Stimulated activated CD4-positive, alpha-beta T cell treated with anti-CD3 and anti-CD28 coated beads, TNF-alpha, amount 100 ng/mL, for 48 hours (primary cell): ENCODE data around the gene TMED4.
"Not testable (repeated sequence)": the region's sequence is repeated elsewhere in the genome, so short reads cannot be mapped to it uniquely, and the experiment has no call there.

Experiments used
- DNase-seq, 3 donors: peaks; one replicate each; pipeline ENCODE4 v3.0.0-alpha.2; 2020; ENCODE audit warnings: low read depth in 3 of 3

Gene TMED4

DNA sequence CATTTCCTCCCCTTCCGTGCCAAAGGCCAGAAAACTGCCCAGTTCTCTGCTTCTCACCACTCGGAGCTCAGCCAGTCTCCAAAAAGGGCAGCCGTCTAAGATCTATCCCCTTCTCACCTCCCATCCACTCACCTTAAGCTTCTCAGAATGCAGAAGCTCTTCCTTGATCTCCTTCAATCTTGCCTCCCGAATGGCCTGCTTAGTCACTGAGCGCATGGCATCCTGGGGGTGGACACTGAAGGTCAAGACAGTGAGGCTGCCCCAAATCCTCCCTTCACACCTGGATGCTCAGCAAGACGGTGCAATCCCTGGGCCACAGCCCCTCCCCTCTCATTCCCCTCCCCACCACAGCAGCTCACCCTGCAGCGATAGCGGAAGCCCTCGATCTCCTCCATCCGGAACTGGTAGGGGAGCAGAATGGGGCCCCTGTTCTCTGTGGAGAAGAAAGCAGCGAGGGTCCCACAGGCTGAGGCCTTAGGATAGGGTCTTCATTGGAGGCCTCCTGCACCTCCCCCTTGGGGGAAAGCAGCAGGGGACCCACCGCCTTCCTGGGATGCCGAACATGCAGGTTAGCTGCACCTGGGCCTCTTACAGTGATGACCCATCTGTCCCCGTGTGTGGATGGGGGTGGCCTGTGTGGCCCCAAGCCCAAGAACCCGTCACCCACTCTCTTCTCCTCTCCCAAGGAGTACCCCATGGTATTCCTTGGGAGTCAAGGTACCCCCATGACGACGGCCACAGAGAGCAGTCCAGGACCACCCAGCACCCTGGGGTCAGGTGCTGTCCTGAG, 13.1 kb downstream of the TMED4 start:
- DNase-seq = no peak

DNA sequence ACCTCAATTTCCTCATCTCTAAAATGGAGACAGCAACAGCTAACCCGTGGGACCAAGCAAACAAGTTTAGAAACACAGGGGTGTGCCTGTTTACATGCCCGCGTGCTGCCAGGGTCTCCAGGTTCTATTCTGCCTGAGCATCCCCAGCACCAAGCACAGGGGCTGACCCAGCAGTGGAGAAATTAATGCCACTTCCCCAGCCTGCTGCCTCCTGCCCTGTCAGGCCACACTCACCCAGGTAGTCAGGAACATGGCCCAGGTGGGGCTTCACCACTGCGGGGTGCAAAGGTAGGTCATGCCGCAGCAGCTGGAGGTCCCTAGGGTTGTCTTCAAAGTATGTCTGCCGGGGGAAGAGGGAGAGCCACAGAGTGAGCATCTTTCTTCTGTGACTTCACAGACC, 14.1 kb downstream of the TMED4 start:
- no peak for DNase-seq

DNA sequence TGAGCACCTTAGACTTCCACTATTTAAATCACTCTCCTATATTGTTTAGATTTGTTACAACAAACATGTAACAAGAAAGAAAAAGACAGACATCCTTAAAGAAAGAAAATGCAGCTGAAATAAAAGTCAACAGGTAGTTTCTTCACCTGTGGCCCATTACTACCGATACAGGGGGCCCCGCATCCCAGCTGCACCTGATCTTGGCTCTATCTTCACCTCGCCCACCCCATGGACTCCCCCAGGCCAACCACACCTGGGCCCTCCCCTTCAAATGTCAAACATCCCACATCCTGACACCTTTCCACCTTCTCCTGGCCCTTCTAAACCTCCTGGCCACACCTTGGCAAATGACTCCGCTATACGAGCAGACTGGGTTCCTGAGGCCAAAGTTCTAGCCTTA, 15.4 kb downstream of the TMED4 start:
- DNase-seq = no peak

- no peak for DNase-seq
These were observed 16.1 kb downstream of the TMED4 start for GRCh38 chr7:44565795-44566559.

DNA sequence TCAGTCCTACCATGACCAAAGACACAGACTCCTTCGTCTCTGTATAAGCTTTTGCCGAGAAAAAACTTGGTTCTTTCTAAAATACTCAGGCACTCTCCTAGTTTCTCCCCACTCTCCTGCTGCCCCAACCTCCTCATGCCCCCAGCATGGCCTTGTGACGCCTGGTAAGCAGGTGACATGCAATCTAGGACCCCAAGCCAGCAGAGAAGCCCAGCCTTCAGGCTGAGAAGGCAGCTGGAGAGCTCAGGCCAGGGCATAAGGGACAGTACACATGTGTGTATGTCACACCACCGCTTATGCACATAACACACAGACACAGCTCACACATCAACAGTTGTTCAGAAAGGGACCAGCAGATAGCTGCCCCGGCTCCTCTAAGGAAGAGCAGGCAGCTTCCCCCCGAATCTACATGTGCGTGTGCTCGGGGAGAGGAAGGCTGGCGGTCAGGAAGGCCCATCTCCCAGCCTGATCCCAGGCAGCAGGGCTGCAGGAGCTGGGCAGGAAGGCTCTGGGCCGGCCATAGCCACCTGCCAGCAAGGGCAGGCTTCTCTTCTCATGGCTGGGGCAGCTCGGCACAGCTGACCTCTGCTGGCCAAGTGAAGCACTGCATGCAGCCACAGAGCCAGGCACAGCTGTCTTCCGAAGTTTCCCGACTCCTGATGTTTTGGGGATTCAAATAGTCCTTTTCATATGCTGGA, 16.8 kb downstream of the TMED4 start:
- peak in 1 of 3 donors; percentile 43 for DNase-seq

DNA sequence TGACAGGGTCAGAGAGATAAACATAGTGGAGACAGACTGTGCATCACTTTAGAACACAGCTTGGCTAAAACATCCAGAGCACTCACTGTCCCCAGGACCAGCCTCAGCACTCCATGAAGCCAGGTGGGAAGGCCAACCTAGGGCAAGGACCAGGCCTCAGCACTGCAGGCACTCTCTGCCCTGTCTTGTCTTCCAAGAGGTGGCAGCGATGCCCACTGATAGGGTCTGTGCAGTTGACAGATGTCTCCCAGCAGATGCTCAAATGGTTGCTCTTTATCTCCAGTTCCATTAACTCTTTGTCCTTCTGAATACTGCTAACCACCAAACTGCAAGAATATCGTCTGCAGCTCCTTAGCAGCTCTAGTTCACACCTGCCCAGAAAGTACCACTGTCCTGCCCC, 17.4 kb downstream of the TMED4 start:
- no peak for DNase-seq

DNA sequence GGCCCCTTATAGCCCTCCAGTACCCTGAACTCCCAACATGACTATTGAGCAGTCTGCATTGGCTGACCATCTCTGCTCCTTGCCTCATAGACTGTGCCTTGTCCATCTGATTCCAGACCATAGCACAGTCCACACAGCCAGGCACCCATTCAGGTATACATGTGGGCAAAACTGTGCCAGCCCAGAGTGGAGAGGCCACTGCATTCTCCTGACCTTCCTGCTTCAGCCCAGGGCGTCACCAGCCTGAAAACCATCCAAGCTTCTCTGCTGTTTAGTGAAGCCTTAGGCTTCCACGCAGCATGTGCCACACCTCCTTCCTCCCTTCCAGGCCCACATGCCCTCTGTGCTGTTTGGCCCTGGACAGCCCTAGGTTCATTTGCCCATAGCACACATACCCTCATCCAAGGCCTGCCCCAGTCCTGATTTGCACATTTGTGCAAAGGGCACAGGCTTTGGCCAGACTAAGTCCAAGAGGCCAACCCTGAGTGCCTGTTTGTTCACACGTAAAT, 18.8 kb downstream of the TMED4 start:
- DNase-seq = no peak

DNA sequence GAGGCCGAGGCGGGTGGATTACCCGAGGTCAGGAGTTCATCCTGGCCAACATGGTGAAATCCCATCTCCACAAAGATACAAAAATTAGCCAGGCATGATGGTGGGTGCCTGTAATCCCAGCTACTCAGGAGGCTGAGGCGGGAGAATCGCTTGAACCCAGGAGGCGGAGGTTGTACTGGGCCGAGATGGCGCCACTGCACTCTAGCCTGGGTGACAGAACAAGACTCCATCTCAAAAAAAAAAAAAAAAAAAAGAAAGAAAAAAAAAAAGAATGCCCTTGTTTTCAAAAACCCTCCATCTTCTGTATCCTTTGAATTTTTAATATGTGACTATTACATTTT, 19.4 kb downstream of the TMED4 start:
- not testable (repeated sequence) for DNase-seq

DNA sequence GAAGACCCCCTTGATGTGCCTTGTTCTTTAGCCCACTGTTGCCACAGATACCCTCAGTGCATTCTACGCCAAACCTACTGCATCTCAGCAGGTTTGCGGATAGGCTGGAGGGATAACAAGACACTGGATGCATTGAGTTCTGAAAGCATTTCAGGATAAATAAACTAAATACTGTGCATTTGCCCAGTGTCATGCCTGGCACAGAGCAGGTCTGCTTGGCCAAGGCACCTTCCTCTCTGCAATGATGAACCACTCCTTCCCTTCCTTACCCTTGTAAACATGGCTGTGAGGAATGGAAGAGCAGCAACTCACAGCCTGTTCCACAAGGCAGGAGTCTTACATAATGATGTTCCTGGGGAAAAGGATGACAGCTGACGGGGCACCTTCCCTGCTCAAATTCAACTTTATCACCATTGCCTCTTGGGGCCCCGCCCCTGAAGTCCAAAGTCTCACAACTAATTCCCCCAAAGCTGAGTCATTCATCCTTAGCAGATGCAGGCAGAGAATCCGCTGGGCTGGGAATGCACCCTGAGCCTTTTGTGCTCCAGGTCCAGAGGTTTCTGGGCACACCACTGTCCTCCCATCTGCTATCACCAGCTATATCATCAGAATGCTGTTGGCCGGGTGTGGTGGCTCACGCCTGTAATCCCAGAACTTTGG, 19.9 kb downstream of the TMED4 start:
- no peak for DNase-seq

GRCh38 chr7:44561481-44561880, 20.6 kb downstream of the TMED4 start:
- no peak for DNase-seq

DNA sequence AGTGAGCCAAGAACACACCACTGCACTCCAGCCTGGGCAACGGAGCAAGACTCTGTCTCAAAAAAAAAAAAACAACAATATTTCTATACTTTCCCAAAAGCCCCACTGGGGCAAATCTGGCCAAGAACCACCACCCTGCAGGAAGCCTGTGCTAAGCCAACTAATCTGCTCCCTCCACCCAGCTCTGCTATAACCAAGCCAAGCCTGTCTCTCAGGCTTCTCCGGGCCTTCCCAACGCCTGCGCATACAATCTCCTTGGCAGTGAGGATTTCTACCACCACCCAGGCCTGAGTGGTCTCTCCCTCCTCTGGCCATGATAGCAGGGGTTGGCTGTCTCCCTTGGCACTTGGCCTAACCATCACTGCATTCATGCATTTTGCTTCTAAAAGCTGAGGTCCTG, 22.5 kb downstream of the TMED4 start:
- no peak for DNase-seq

GRCh38 chr7:44557485-44557884, 24.5 kb downstream of the TMED4 start:
- no peak for DNase-seq

- no peak for DNase-seq
These were observed 26.7 kb downstream of the TMED4 start for GRCh38 chr7:44555350-44555749.

DNA sequence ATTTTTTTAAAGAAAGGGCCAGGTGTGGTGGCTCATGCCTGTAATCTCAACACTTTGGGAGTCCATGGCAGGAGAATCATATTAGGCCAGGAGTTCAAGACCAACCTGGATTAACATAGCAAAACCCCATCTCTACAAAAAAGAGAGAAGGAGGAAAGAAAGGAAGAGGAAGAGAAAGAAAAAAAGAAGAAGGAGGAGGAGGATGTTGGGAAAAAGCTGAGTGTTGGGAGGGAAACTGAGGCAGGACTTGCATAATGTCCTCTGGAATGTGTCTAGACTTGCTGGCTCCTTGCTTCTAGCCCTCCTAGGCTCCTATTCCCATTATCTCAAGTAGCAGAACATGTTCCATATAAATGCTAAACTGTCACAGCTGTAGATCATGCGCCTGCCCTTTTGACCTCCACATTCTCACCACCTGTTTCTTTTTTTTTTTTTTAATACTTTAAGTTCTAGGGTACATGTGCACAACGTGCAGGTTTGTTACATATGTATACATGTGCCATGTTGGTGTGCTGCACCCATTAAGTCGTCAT, 29.5 kb downstream of the TMED4 start:
- not testable (repeated sequence) for DNase-seq

DNA sequence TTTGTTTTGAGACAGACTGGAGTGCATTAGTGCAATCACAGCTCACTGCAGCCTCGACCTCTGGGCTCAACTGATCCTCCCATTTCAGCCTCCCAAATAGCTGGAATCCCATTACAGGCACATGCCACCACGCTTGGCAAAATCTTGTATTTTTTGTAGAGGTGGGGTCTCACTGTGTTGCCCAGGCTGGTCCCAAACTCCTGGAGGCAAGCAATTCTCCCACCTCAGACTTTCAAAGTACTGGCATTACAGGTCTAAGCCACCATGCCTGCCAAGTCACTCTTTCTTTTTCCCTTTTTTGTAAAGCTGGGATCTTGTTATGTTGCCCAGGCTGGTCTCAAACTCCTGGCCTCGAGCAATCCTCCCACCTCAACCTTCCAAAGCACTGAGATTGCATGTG, 32.6 kb downstream of the TMED4 start:
- DNase-seq = no peak

- no peak for DNase-seq
These were observed 33.1 kb downstream of the TMED4 start for GRCh38 chr7:44548893-44549292.

DNA sequence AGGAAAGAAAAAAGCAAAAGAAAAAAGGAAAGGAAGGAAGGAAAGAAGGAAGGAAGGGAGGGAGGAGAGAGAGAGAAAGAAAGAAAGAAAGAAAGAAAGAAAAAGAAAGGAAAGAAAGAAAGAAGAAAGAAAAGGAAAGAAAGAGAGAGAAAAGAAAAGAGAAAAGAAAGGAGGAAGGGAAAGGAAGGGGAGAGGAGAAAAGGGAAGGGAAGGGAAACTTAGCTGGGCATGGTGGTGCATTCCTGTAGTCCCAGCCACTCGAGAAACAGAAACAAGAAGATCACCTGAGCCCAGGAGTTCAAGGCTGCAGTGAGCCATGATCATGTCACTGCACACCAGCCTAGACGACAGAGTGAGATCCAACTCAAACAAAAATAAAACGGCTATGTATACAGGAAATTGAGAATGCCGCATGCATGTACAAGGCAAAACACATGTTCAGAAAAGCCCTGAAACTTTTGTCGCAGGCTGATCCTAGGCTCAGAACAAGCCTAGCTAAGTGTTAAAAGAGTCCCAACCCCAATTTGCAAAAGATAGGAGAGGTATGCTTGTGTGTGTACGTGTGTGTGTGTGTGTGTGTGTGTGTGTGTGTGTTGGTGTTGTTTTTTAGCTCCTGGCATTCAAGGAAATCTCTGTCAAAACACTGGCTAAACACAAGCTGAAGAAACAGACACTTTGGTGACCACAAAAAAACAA, 34.3 kb downstream of the TMED4 start:
- DNase-seq = no peak

- no peak for DNase-seq
These were observed 40.0 kb downstream of the TMED4 start for GRCh38 chr7:44541876-44542610.

DNA sequence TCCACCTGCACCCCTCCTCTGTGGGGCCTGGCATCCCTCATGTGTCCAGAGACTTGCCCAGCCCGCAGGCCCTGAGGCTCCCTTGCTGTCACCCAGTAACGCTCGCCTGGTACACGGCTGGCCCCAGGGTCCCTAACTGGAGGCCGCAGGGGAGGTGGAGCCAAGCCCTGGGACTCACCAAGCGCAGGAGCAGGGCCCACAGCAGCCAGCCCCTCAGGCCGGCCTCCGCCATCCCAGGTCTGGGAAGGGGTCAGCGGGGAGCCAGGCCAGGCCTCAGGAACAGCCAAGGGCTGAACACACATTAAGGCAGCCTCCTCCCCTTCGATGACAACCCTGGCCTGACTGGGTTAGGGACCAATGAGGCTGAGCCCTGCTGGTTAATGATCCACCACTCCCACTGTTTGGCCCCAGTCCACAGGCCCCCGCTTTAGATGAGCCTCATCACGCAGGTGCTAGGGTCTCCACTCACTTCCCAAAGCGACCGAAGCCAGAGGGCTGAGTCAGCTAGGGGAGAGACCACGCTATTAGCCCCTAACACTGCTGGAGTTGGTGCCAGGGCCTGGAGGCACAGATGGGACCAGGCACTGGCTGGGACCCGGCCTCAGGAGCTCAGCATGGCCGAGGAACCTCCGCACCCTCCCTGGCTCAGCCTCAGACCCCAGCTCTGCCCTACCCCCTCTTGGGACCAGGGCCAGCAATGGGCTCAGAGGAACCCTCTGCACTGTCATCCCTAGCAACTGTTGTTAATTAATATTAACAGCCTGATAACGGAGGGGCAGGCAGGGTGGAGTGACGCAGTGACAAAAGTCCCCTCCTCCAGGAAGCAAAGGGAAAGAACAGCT, 40.8 kb downstream of the TMED4 start, which contains the start of gene NPC1L1:
NPC1L1 (minus strand) TSS at position 303 of the 842 bp plus-strand sequence; CDS start at position 232, 71 bp downstream.
- no peak for DNase-seq
